Stimulated activated memory B cell treated with anti-CD40 and anti-IgM and Interleukin-4, amounts not matched to agents 10 μg/mL and 1 μg/mL and 100 μg/mL, for 72 hours (primary cell): ENCODE measurements around the gene PES1.
A peak's percentile ranks its signal among the peaks of the same experiment; 100 is the strongest.
"Not testable (repeated sequence)": the region's sequence is repeated elsewhere in the genome, so short reads cannot be mapped to it uniquely, and the experiment has no call there.

ENCODE experiments used
- ATAC-seq: fragments of 150-1000 bp; cut with Tn5 transposase; 2 replicates; pipeline ENCODE4 v1.10.0; 2021
- H3K27ac Mint-ChIP-seq: one replicate; pipeline ENCODE4 v1.8.0; 2022; ENCODE audit warnings: mild to moderate bottlenecking, mixed read lengths
- H3K27me3 Mint-ChIP-seq: one replicate; pipeline ENCODE4 v1.8.0; 2022; ENCODE audit warnings: mixed read lengths
- H3K36me3 Mint-ChIP-seq: one replicate; pipeline ENCODE4 v1.8.0; 2022; ENCODE audit warnings: mixed read lengths
- H3K4me1 Mint-ChIP-seq: one replicate; pipeline ENCODE4 v1.8.0; 2022; ENCODE audit warnings: mixed read lengths
- H3K4me3 Mint-ChIP-seq: one replicate; pipeline ENCODE4 v1.8.0; 2022; ENCODE audit warnings: mild to moderate bottlenecking, moderate library complexity, mixed read lengths
- H3K9me3 Mint-ChIP-seq: one replicate; pipeline ENCODE4 v1.8.0; 2022; ENCODE audit warnings: mixed read lengths

PES1 gene

GRCh38 chr22:30555282-30556210 lies 36.2 kb downstream of the PES1 start:
- peak; percentile 17 for ATAC-seq
- H3K36me3 Mint-ChIP-seq: no peaks in the 10 kb centered on the region
- H3K9me3 Mint-ChIP-seq: no peaks in the 10 kb centered on the region
- peaks cover 1% of the 10 kb centered on the region for H3K27me3 Mint-ChIP-seq
- H3K4me3 Mint-ChIP-seq: no peak overlapping the region
- no peak overlapping the region for H3K27ac Mint-ChIP-seq
- H3K4me1 Mint-ChIP-seq: no peaks in the 10 kb centered on the region

GRCh38 chr22:30553971-30554370 lies 37.7 kb downstream of the PES1 start:
- Mint-ChIP-seq H3K36me3 (no peaks in the 10 kb centered on the region), H3K4me3 (no peak overlapping the region), H3K27ac (no peak overlapping the region), H3K4me1 (no peaks in the 10 kb centered on the region), H3K27me3 (peaks cover 12% of the 10 kb centered on the region), H3K9me3 (no peaks in the 10 kb centered on the region)
- no peak for ATAC-seq

- no peak overlapping the region for H3K27ac Mint-ChIP-seq
- no peak overlapping the region for H3K4me3 Mint-ChIP-seq
- H3K4me1 Mint-ChIP-seq: no peaks in the 10 kb centered on the region
- no peak for ATAC-seq
- H3K27me3 Mint-ChIP-seq: peaks cover 23% of the 10 kb centered on the region
- H3K36me3 Mint-ChIP-seq: no peaks in the 10 kb centered on the region
- no peaks in the 10 kb centered on the region for H3K9me3 Mint-ChIP-seq
These were observed 39.0 kb downstream of the PES1 start for GRCh38 chr22:30552719-30553118.

GRCh38 chr22:30551813-30552212 lies 39.9 kb downstream of the PES1 start:
- H3K27me3 Mint-ChIP-seq: peaks cover 28% of the 10 kb centered on the region
- not testable (repeated sequence) for H3K4me3 Mint-ChIP-seq, H3K4me1 Mint-ChIP-seq, ATAC-seq, H3K27ac Mint-ChIP-seq, H3K36me3 Mint-ChIP-seq, H3K9me3 Mint-ChIP-seq

- Mint-ChIP-seq H3K27ac (no peak overlapping the region), H3K36me3 (no peaks in the 10 kb centered on the region), H3K4me3 (no peak overlapping the region), H3K9me3 (no peaks in the 10 kb centered on the region), H3K27me3 (peaks cover 66% of the 10 kb centered on the region), H3K4me1 (no peaks in the 10 kb centered on the region)
- ATAC-seq: no peak
These were observed 44.5 kb downstream of the PES1 start for GRCh38 chr22:30547188-30547587.

GRCh38 chr22:30546616-30547015 lies 45.1 kb downstream of the PES1 start, which contains the start of gene SEC14L6:
SEC14L6 (minus strand) TSS chr22:30546741; CDS start chr22:30546682, 59 bp downstream.
- Mint-ChIP-seq H3K27me3 (peaks cover 66% of the 10 kb centered on the region), H3K9me3 (no peaks in the 10 kb centered on the region), H3K36me3 (no peaks in the 10 kb centered on the region), H3K4me3 (no peak within 1 kb of the TSS), H3K4me1 (no peaks in the 10 kb centered on the region), H3K27ac (no peak within 1 kb of the TSS)
- no peak for ATAC-seq

- H3K27ac Mint-ChIP-seq: no peak overlapping the region
- no peak for ATAC-seq
- no peaks in the 10 kb centered on the region for H3K36me3 Mint-ChIP-seq
- no peaks in the 10 kb centered on the region for H3K4me1 Mint-ChIP-seq
- no peak overlapping the region for H3K4me3 Mint-ChIP-seq
- H3K9me3 Mint-ChIP-seq: no peaks in the 10 kb centered on the region
- H3K27me3 Mint-ChIP-seq: peaks cover 75% of the 10 kb centered on the region
These were observed 48.9 kb downstream of the PES1 start for GRCh38 chr22:30542811-30543188.

- H3K4me1 Mint-ChIP-seq: no peaks in the 10 kb centered on the region
- no peak overlapping the region for H3K4me3 Mint-ChIP-seq
- no peak overlapping the region for H3K27ac Mint-ChIP-seq
- no peaks in the 10 kb centered on the region for H3K9me3 Mint-ChIP-seq
- H3K36me3 Mint-ChIP-seq: no peaks in the 10 kb centered on the region
- peak; percentile 18 for ATAC-seq
- H3K27me3 Mint-ChIP-seq: peaks cover 75% of the 10 kb centered on the region
These were observed 49.5 kb downstream of the PES1 start for GRCh38 chr22:30541961-30542810.

GRCh38 chr22:30541511-30541910 lies 50.2 kb downstream of the PES1 start:
- not testable (repeated sequence) for H3K4me1 Mint-ChIP-seq, H3K9me3 Mint-ChIP-seq, ATAC-seq, H3K36me3 Mint-ChIP-seq, H3K27ac Mint-ChIP-seq, H3K4me3 Mint-ChIP-seq
- peaks cover 69% of the 10 kb centered on the region for H3K27me3 Mint-ChIP-seq

GRCh38 chr22:30539368-30539767 lies 52.3 kb downstream of the PES1 start:
- Mint-ChIP-seq H3K4me1 (peaks cover 14% of the 10 kb centered on the region), H3K4me3 (no peak overlapping the region), H3K27me3 (peaks cover 54% of the 10 kb centered on the region), H3K9me3 (no peaks in the 10 kb centered on the region), H3K27ac (no peak overlapping the region), H3K36me3 (no peaks in the 10 kb centered on the region)
- ATAC-seq: no peak

- Mint-ChIP-seq H3K36me3 (no peaks in the 10 kb centered on the region), H3K27ac (no peak overlapping the region), H3K4me1 (peaks cover 14% of the 10 kb centered on the region), H3K27me3 (peaks cover 51% of the 10 kb centered on the region), H3K4me3 (no peak overlapping the region), H3K9me3 (no peaks in the 10 kb centered on the region)
- no peak for ATAC-seq
These were observed 53.4 kb downstream of the PES1 start for GRCh38 chr22:30538280-30538679.

- Mint-ChIP-seq H3K27ac (no peak overlapping the region), H3K36me3 (no peaks in the 10 kb centered on the region), H3K9me3 (no peaks in the 10 kb centered on the region), H3K4me1 (peaks cover 14% of the 10 kb centered on the region), H3K27me3 (peaks cover 51% of the 10 kb centered on the region), H3K4me3 (no peak overlapping the region)
- no peak for ATAC-seq
These were observed 54.5 kb downstream of the PES1 start for GRCh38 chr22:30537083-30537731.

GRCh38 chr22:30535182-30535581 lies 56.5 kb downstream of the PES1 start:
- ATAC-seq: peak; percentile 18

GRCh38 chr22:30531651-30532608 lies 59.8 kb downstream of the PES1 start:
- Mint-ChIP-seq H3K27me3 (peaks cover 31% of the 10 kb centered on the region), H3K27ac (no peak overlapping the region), H3K4me3 (no peak overlapping the region), H3K36me3 (no peaks in the 10 kb centered on the region), H3K4me1 (peaks cover 14% of the 10 kb centered on the region), H3K9me3 (no peaks in the 10 kb centered on the region)
- no peak for ATAC-seq

More at GRCh38 chr22:30535182-30535581, 56.5 kb downstream of the PES1 start:
- Mint-ChIP-seq H3K36me3 (no peaks in the 10 kb centered on the region), H3K27ac (no peak overlapping the region), H3K4me1 (peaks cover 14% of the 10 kb centered on the region), H3K9me3 (no peaks in the 10 kb centered on the region), H3K27me3 (peaks cover 38% of the 10 kb centered on the region), H3K4me3 (no peak overlapping the region)
